Activated T-helper 17 cell treated with anti-CD3 and anti-CD28 coated beads, Interleukin-2, amount 50 U/mL, for 72 hours (primary cell): ENCODE measurements around the gene ARMCX2. TPM values are rescaled to one million over a fixed set of nuclear protein-coding genes. Genes with fewer than 3 reads are reported as not detected.
"Not testable (repeated sequence)": the region's sequence is repeated elsewhere in the genome, so short reads cannot be mapped to it uniquely, and the experiment has no call there.

ENCODE experiments used
- ATAC-seq: fragments of 150-1000 bp; cut with Tn5 transposase; replicated peaks from 2 replicates; pipeline ENCODE4 v1.10.0; 2021; ENCODE audit warnings: mild to moderate bottlenecking, moderate library complexity
- H3K27ac Mint-ChIP-seq: one replicate; pipeline ENCODE4 v1.8.0; 2022; ENCODE audit warnings: mixed read lengths
- H3K27me3 Mint-ChIP-seq: one replicate; pipeline ENCODE4 v1.8.0; 2022; ENCODE audit warnings: mixed read lengths
- H3K36me3 Mint-ChIP-seq: one replicate; pipeline ENCODE4 v1.8.0; 2022; ENCODE audit warnings: low read depth, mild to moderate bottlenecking, mixed read lengths
- H3K4me1 Mint-ChIP-seq: one replicate; pipeline ENCODE4 v1.8.0; 2022; ENCODE audit warnings: mixed read lengths
- H3K4me3 Mint-ChIP-seq: one replicate; pipeline ENCODE4 v1.8.0; 2022; ENCODE audit warnings: mild to moderate bottlenecking, mixed read lengths
- H3K9me3 Mint-ChIP-seq: one replicate; pipeline ENCODE4 v1.8.0; 2022; ENCODE audit warnings: mixed read lengths
- total RNA-seq, 2 donors: library from RNA; stranded (reverse); gene quantifications; one replicate each; pipeline ENCODE4 v1.2.3, GENCODE V29; 2022

Gene ARMCX2
- total RNA-seq, 2 donors from 2014 or later = 3.7 to 6.9 TPM

DNA sequence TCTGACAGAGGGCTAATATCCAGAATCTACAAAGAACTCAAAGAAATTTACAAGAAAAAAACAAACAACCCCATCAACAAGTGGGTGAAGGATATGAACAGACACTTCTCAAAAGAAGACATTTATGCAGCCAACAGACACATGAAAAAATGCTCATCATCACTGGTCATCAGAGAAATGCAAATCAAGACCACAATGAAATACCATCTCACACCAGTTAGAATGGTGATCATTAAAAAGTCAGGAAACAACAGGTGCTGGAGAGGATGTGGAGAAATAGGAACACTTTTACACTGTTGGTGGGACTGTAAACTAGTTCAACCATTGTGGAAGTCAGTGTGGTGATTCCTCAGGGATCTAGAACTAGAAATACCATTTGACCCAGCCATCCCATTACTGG, 11.9 kb downstream of the ARMCX2 start:
- not testable (repeated sequence) for H3K9me3 Mint-ChIP-seq, H3K27me3 Mint-ChIP-seq, H3K36me3 Mint-ChIP-seq, ATAC-seq, H3K4me3 Mint-ChIP-seq, H3K4me1 Mint-ChIP-seq, H3K27ac Mint-ChIP-seq

DNA sequence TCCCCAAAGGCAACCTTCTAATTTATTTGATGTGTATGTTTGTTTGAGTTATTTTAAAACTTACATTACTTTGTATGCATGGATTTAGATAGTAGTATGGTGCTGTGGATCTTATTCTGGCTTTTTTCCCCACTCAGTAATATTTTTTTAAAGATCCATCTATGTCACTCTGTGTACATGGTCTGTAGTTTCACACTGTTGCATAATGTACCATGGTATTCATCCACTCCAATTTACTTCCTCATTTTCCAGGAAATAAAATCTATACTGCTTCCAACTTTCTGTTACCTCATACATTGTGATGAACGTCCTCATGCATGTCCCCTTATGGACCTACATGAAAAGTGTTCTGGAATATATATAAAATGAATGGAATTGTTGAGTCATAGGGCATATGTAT, 17.6 kb downstream of the ARMCX2 start:
- H3K4me3 Mint-ChIP-seq = no peak overlapping the region
- no peak overlapping the region for H3K27ac Mint-ChIP-seq
- H3K9me3 Mint-ChIP-seq = no peaks in the 10 kb centered on the region
- no peak for ATAC-seq
- peaks cover 4% of the 10 kb centered on the region for H3K4me1 Mint-ChIP-seq
- H3K27me3 Mint-ChIP-seq = no peaks in the 10 kb centered on the region
- no peaks in the 10 kb centered on the region for H3K36me3 Mint-ChIP-seq

DNA sequence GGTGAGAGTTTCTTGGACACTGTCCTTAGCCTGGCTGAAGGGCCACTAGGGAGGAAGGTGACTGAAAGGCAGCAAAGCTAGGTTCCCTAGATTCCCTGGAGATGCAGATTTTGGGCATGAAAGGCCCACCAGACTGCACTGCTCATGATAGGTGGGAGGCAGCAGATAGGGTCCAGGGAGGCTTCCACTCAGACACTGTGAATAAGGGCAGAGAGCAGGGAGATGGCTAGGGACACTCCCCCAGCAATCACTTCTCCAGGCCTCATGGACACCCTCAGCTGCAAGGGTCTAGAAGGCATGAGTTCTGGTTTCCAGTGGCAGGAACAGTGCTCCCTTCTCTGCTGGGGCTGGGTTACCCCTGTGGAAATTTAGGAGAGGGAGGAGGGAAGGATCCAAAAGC, 20.1 kb downstream of the ARMCX2 start:
- no peak for ATAC-seq
- no peaks in the 10 kb centered on the region for H3K9me3 Mint-ChIP-seq
- no peak overlapping the region for H3K27ac Mint-ChIP-seq
- H3K27me3 Mint-ChIP-seq = no peaks in the 10 kb centered on the region
- peaks cover 8% of the 10 kb centered on the region for H3K36me3 Mint-ChIP-seq
- H3K4me3 Mint-ChIP-seq = no peak overlapping the region
- H3K4me1 Mint-ChIP-seq = peaks cover 4% of the 10 kb centered on the region

DNA sequence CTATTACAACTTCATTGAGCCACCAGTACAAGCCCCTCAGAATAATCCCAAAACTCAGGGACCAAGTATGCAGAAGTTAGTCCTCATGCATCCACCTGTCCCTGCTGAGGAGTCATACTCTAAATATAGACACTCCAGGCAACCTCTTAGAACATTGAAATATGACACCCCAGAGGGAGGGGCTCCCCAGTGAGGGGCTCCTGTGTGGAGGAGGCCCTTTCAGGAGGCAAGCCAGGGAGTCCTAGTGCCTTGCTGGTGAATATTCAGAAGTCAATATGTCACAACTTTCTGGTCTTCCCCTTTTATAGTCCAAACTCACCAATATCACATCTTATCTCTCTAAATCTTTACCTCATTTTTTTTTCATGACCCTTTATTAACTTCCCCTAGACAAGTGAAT, 40.3 kb downstream of the ARMCX2 start:
- peak overlapping the region; percentile 85 for H3K4me3 Mint-ChIP-seq
- H3K4me1 Mint-ChIP-seq = peaks cover 17% of the 10 kb centered on the region
- H3K27me3 Mint-ChIP-seq = no peaks in the 10 kb centered on the region
- H3K9me3 Mint-ChIP-seq = no peaks in the 10 kb centered on the region
- no peak for ATAC-seq
- H3K36me3 Mint-ChIP-seq = peaks cover 40% of the 10 kb centered on the region
- H3K27ac Mint-ChIP-seq = no peak overlapping the region

DNA sequence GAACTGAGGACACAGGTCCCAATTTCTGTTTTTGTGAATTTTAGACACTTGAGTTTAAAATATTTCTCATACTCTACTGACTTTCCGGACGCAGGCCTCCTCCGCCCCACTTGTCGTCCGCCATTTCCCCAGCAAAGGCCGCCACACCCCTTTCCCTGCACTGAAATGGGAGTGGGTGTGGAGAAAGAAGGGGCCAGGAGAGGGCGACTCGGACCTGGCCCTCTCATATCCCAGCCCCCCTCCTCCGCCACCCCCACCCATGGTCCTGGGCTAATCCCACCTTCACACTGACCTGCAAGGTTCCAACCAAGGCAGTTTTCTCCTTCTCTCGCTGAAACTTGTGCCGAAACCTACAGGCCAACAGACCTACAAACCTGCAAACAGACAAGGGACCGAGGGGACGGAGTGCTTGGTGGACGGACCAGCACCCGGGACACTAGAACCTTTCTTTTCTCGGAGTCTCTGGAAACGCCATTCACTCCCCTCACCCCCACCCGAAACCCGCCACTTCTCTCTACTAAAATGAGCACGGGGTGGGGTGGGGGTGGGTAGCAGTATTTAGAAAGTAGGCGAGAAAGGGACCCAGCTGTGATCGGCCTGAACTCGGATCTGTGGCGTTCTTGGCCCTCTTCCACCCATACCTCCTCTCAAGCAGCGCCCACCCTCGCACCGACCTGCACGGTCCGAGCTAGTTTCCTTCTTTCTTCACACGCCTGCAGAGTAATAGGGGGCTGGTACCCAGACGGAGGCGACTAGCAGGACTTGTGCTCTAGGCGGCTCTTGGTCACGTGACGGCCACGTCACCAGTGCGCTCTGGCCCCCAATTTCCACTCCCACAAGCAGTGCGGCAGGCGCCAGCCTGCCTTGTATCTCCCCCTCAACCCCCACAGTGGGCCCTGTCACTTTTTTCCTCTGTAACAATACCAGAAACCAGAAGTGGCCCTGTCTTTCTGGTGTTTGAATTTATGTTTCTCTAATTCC, 42.1 kb downstream of the ARMCX2 start, which contains the start of gene ARMCX6:
TSS of gene ARMCX6 (minus strand) at position 790 of the 981 bp plus-strand sequence. CDS start 1,380 bp downstream, outside the sequence.
- H3K9me3 Mint-ChIP-seq = no peaks in the 10 kb centered on the region
- no peaks in the 10 kb centered on the region for H3K27me3 Mint-ChIP-seq
- H3K4me3 Mint-ChIP-seq = peak within 1 kb of the TSS; percentile 85
- peaks cover 10% of the 10 kb centered on the region for H3K4me1 Mint-ChIP-seq
- ATAC-seq = peak; percentile 83
- peaks cover 22% of the 10 kb centered on the region for H3K36me3 Mint-ChIP-seq
- peak within 1 kb of the TSS; percentile 83 for H3K27ac Mint-ChIP-seq

DNA sequence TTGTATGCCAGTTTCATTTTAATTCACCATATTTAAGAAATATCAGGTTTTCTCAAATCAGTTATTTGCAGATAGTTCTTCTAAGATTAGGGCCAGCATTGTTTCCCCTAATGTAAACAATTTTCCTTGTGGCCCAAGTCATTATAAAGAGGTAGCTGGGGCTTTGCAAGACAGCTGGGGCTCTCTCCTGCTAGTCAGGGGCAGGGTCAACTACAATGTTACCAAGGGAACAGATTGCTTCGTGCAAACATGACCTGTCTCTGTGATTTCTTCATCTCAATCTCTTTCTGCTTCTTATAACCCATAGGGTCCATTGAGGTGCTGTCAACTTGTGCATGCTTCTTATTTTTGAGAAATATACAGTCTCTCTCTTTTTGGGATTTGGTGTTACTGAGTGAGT, 53.9 kb downstream of the ARMCX2 start:
- no peak for ATAC-seq
- H3K27ac Mint-ChIP-seq = no peak overlapping the region
- H3K9me3 Mint-ChIP-seq = no peaks in the 10 kb centered on the region
- no peaks in the 10 kb centered on the region for H3K4me1 Mint-ChIP-seq
- no peaks in the 10 kb centered on the region for H3K36me3 Mint-ChIP-seq
- no peaks in the 10 kb centered on the region for H3K27me3 Mint-ChIP-seq
- no peak overlapping the region for H3K4me3 Mint-ChIP-seq

Other genes starting within 250 kb of the ARMCX2 start
- gene ARMCX4, start 174.4 kb downstream of the ARMCX2 start, total RNA-seq = 10 to 100 TPM in 1 of 2 donors, 1 to 10 TPM in 1; 4.9 to 11.3 TPM
- gene ARMCX1, start 109.3 kb downstream of the ARMCX2 start, total RNA-seq = under 1 TPM; 0.64 to 0.95 TPM
- gene ARMCX6, start 41.9 kb downstream of the ARMCX2 start, total RNA-seq = 10 to 100 TPM; 38.4 to 40.5 TPM
- 10 to 100 TPM; 25.7 to 51.5 TPM for gene ARMCX3, start 36.7 kb downstream of the ARMCX2 start, total RNA-seq